GM18498 (cell line): ENCODE measurements around the gene KRTAP10-11.

ENCODE experiments used
- ATAC-seq: cut with Tn5 transposase; IDR thresholded peaks from one replicate; pipeline ENCODE4 v1.9.1; 2021; ENCODE audit warnings: mild to moderate bottlenecking, moderate library complexity; ENCODE audit not compliant: unreplicated experiment

KRTAP10-11 gene

GRCh38 chr21:44692798-44693512 lies 46.7 kb downstream of the KRTAP10-11 start:
- no peak for ATAC-seq

GRCh38 chr21:44694776-44695175 lies 48.6 kb downstream of the KRTAP10-11 start:
- no peak for ATAC-seq

- ATAC-seq: no peak
These were observed 49.0 kb downstream of the KRTAP10-11 start for GRCh38 chr21:44695184-44695583.

- no peak for ATAC-seq
These were observed 49.4 kb downstream of the KRTAP10-11 start for GRCh38 chr21:44695641-44696040.

GRCh38 chr21:44696572-44696971 lies 50.4 kb downstream of the KRTAP10-11 start:
- ATAC-seq: no peak
